ENCODE results near the gene FOXE3.

The FOXE3 gene

DNA sequence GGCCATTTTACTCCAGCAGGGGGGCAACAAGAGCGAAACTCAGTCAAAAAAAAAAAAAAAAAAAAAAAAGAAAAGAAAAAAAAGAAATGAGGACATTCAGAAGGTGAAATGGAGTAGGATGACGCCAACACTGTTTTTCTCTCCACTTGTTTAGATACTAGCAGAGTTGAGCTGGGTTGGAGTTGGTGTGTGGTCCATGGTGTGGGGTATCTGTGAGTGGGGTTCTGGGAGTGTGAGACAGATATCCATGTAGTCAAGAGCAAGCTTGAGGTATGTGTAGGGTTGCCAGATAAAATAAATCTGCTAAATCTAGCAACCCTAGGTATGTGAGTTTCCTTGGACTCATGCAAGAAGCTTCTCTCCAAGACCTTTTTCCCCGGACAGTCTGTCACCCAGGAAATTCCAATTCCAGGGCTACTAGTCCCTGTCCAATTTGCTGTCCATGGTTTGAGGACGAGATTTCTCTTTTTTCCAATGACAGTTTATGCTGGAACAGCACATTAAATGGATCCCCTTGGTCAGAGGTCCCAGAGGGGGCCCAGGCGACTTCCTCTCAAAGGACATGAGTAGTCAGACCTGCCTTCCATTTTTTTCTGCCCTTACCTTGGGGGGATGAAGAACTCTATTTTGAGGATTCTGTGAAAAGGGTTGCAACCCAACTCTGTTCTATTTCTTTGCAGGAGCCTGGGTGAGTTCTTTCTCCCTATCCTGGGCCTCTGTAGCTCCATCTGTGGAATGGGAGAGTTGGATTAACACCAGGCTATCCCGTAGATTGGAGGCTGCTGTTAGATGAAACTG is 19.6 kb downstream of the FOXE3 start:
- no peak for DNase-seq (ENCODE audit: low read depth)

DNA sequence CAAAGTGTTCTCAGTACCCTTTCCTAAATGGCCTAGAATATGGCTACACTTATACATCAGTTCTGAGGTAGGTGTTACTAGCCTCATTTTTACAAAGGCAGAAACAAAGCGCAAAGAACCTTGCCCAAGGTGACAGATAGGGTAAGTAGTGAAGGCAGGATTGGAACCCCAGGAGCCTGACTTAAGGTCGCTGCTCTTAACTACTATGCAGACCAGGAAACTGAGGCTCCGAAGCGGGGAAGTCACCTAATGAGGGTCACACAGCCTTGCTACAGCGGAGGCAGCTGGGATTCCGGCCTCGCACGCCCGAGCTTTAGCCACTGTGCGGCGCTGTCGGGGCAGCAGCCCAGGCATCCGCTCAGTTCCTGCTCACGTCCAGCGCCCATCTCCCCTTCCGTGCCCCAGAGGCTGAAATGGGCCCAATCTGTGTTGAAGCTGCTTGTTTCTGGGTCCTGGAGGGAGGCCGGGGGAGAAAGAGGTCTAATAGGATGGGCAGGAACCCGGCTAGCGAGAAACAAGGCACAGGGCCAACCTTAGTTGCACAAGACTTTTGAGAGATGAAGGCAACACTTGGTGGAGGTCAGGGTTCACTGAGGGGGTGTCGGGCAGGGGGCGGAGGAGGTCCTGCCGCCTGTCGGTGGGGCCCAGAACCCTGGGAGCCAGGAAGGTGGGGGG is 20.4 kb downstream of the FOXE3 start:
- DNase-seq (ENCODE audit: low read depth): peak; percentile 57

DNA sequence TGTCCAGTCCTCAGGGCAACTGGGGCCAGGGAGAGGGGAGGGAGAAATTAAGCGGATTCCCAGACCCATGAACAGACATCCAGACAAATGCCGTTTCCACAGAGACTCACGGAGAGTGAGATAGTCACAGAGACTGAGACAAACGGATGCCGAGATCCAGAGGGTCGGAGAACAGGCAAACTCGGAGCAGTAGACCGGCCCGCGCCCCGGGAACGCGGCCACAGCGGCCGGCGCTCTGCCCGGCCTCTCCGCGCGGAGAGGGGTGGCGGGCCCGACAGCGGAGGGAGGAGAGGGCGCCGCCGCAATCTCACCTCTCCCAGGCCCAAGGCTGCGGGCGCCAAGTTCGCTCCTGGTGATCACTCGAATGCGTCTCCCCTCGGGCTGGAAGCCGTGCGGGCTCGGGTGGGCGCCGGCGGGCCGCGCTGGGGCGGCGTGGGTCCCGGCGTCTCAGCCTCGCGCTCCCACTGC is 20.9 kb downstream of the FOXE3 start:
- DNase-seq (ENCODE audit: low read depth): no peak

DNA sequence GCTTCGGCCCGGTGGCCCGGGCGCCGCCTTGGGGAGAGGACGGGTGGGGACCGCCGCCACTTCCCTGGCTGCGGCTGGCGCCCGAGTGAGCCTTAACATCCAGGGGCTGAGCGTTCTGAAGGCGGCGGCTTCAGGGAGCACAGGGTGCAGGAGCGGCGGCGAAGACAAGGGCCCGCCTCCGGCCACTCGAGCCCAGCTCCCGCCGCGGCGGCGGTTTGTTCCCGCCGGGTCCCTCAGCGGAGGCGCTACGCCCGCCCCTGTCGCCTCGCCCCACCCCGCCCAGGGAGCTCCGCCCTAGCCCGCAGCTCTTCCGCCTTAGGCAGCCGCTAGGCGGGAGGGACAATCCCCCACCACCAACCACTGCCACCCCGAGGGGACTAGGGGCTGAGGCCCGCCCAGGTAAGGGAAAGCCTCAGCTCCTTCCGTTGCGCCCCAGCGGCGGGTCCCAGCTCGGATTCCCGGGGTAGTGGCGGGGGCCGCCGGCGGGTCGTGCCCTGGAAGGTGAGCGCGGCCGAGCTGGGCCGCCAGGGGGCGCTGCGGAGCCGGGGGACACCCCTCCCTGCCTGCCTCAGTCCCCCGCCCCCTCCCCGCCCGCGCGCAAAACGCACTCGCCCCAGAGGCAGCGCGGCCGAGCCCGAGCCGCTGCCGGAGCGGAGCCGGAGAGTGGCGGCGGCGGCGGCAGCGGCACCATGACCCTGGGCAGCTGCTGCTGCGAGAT is 21.5 kb downstream of the FOXE3 start, which contains the start of gene FOXD2:
Gene FOXD2 (plus strand): TSS at position 598 of the 718 bp plus-strand sequence. CDS start 92 bp downstream, at position 690.
- DNase-seq (ENCODE audit: low read depth): peak; percentile 90

DNA sequence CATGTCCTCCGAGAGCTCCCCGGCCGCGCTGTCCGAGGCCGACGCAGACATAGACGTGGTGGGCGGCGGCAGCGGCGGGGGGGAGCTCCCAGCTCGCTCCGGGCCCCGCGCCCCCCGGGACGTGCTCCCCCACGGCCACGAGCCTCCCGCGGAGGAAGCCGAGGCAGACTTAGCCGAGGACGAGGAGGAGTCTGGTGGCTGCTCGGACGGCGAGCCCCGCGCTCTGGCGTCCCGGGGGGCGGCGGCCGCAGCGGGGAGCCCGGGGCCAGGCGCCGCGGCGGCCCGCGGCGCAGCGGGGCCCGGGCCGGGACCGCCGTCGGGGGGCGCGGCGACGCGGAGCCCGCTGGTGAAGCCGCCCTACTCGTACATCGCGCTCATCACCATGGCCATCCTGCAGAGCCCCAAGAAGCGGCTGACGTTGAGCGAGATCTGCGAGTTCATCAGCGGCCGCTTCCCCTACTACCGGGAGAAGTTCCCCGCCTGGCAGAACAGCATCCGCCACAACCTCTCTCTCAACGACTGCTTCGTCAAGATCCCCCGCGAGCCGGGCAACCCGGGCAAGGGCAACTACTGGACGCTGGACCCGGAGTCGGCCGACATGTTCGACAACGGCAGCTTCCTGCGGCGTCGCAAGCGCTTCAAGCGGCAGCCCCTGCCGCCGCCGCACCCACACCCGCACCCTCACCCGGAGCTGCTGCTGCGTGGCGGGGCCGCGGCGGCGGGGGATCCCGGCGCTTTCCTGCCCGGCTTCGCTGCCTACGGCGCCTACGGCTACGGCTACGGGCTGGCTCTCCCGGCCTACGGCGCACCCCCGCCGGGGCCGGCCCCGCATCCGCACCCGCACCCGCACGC is 22.3 kb downstream of the FOXE3 start:
- no peak for DNase-seq (ENCODE audit: low read depth)

DNA sequence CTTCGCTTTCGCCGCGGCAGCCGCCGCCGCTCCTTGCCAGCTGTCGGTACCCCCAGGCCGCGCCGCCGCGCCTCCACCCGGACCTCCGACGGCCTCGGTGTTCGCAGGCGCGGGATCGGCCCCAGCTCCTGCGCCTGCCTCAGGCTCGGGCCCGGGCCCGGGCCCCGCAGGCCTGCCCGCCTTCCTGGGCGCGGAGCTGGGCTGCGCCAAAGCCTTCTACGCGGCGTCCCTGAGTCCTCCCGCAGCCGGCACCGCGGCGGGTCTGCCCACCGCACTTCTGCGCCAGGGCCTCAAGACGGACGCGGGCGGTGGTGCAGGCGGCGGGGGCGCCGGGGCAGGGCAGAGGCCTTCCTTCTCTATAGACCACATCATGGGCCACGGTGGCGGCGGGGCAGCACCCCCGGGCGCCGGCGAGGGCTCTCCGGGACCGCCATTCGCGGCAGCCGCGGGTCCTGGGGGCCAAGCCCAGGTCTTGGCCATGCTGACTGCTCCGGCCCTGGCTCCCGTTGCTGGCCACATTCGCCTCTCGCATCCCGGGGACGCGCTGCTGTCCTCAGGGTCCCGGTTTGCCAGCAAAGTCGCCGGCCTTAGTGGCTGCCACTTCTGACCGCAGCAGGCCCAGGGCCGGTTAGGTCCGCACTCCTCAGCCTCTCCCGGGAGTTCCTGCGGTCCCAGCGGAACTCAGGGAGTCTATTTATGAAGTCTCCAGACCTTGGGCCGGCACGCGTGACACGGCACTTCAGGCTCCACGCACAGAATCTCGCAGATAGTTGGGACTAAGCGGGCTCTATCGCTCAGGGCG is 23.1 kb downstream of the FOXE3 start:
- no peak for DNase-seq (ENCODE audit: low read depth)

DNA sequence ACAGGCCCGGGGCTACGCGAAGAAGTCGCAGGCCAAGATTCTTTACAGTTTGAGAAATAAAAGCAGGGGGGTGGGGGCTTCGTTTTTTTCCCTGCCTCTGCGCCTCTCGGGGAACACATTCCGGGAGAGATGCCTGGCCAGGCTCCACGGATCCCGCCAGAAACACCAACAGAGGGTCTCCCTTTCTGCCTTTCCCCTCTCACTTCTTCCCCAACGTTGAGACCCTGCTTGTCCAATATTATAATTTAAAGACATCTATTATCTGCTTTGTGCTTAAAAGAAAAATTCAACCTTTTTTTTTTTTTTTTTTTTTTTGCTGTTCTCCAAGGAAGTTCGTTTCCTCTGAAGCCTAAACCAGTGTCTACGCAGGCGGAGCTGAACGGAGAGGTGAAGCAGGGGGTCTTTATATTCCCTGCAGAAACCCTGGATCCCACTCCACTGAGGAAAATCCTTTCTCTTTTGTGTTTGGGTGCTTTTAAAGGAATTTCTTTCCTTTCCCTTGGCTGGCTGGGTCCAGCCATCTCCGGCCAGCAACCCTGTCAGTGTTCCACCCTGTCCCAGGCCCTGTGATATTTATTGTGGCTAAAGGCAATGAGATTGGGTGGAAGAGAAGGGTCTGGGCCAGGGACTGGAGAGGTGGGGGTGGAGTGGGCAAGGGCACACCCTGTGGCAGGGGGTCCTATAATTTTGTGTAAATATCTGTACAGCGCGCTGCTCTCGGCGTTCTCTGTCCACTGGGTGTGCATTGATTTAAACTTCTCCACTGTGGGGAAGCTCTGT is 23.9 kb downstream of the FOXE3 start:
- DNase-seq (ENCODE audit: low read depth): no peak

DNA sequence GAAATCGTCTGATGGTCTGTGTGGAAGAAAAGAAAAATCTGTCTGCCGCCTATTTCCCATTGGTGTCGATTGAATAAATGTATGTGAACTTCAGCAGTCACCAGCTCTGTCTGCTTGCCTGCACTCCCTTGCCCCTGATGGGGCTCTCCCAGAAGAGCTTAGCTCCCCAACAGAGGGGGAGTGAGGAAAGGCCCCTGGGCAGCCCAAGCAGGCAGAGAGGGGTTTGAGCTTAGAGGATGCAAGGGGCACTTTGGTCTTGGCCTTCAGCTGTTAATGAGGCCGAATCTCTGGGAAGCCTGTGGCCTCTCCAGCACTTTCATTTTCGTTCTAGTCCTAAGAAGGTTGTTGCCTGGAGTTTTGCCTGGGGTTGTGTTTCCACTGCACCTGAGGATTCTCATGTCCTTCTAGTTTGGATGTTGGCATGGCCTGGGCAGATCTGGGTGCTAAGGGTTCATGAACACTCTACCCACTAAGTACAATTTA is 24.6 kb downstream of the FOXE3 start:
- DNase-seq (ENCODE audit: low read depth): no peak

DNA sequence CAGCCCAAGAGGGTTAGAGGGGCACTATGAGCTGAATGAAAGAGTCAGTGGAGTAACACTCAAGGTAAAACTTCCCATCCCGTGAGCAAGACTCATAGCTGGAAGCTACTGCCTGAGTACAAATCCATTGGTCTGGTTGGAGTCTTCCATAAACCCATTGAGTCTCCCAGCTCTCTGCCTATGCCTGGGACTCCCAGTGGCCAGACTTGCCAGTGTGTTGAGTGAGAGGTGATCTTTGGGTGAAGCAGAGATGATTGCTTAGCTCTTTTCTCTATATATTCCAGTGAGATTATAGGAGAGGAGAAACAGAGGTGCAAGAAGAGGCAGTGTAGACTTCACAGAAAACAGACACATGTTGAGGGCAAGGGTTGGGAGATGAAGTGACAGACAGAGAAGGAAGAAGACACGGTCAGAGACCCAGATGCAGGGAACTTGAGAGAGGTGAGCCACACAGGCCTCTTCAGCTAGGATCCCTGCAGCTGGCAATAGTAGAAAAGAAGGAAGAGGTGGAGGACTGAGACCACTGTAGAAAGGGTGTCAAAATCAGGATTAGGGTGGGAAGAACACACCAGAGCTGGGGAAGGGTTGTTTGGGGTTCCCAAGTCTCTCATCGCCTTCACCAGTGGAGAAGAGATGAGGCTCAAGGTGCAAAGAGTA is 25.5 kb downstream of the FOXE3 start:
- no peak for DNase-seq (ENCODE audit: low read depth)

DNA sequence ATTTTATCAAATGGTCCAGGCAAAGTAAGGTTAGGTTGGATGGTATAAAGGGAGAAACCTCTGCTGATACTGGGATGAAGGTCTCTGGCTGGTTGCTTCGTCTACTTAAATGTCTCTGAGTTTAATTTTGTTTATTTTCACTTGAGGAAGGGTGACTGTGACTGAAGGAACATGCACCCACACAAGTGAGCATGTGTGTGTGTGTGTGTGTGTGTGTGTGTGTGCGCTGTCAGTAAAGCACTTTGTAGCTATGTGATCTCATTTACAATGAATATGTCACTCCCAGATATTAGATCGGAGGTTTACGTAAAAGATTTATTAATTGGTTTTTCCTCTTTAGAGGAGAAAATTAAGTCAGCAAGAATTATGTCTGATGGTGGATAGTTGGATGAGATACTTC is 26.1 kb downstream of the FOXE3 start:
- no peak for DNase-seq (ENCODE audit: low read depth)

DNA sequence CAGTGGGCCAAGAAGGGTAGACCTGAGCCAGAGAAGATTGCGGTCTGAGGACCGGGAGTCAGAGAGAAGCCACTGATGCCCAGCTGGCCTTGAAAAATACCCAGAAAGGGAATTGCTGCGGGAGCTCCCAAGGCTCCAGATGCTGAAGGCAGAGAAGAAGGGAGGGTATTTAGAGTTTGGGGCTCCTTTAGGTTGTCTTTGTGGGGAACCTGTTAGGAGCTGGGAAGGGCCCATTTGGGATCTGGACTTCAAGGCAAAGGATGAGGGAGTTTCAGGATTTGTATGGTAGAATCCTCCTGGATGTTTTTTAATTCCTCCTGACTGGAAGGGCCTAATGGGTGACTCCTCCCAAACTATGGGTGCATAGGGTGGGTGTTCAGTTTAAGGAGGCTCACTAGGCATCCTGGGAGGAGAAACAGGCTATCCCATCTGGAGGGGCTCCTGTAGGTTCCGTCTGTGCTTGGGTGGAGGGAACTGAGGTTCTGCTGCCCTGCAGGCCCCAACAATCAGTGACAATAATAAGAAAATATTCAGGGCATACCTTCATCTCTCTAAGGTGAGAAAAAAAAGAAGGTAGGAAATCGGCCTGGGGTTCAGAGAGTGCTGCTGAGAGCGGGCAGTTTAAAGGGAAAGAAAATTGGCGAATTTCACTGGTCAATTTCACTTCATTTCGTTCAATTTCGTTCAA is 26.9 kb downstream of the FOXE3 start:
- no peak for DNase-seq (ENCODE audit: low read depth)

DNA sequence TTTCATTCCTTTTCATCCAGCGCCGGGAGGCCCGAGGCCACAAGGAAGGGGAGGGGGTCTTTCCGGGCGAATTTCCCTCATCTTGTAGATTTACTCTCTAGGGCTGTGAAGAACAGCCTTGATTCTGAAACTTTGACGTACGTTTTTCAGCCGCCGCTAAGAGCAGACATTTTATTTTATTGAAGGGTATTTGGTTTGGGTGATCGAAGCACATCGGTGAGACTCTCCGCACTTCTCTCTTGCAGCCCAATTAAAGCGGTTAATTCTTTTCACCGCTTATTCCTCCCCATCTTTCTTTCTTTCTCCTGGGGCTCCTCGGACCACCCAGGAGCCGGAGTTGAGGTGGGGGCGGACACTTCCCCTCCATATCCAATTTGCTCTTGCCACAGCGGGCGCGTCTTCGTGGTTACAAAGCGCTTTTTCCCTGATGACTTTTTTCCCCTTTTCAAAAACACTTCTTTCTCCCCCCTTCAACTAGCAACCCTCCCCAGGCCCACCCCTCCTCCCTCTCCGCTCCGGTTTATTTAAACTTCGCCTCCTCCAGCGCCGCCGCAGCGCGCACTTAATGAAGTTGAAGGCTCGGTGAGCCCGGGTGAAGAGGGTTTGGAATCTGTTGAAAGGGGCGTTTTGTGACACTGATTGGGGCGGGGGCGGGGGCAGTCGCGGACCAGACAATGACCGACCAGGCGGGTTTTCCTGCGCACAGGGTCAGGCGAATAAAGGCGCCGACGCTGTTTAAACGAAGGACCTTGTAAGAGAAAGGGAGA is 27.6 kb downstream of the FOXE3 start:
- no peak for DNase-seq (ENCODE audit: low read depth)

DNA sequence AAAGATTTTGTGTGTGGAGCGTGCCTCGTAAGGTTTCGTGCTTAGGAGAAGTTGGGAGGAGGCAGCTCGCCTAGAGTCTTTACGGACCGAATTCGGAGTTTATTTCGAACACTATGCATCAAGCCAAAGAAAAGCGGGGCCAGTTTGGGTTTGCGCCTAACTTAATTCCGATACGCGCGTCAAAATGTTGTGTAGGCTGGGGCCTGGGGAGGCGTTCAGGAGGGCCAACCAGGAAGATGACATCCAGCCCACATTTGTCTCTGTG is 28.1 kb downstream of the FOXE3 start:
- DNase-seq (ENCODE audit: low read depth): no peak

DNA sequence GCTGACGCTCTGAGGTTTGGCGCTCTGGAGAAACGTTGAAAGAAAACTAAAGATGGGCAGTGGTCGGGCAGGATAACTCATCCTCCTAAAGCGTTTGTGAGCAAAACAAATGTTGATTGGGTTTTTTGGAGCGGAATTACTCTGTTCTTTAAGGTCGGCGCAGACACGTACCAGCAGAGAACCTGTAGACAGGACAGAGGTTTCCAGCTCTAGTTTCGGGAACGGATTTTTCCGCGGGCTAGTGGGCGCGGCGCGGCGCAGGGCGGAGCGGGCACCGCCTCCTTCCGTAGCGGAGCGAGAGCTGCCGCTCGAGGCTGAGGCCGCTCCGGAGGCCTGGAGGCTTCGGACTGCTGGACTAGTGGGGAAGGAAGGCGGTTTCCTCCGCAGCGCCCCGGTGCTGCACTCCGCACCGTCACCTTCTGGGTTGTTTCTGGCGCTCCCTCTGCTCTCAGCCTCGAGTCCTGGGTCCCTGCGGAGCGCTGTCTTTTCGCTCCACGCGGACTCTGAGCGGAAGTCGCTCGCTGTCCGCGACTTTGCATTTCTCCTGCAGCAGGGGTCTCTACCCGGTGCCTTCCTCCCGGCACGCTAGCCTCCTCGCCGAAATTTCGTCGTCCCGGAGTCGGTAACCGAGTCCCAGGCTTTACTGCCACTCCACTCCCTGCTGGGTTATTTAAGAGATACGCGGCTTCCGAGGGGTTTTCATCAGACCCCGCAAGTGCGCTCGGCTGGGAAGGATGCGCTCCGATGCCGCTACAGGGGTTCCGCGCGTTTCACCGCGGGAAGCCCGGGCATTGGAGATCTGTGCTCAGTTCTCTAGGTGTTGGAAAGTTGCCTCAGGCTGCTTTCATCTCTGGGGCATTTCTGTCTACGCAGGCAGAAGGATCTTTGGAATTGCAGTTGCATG is 28.7 kb downstream of the FOXE3 start:
- DNase-seq (ENCODE audit: low read depth): no peak

DNA sequence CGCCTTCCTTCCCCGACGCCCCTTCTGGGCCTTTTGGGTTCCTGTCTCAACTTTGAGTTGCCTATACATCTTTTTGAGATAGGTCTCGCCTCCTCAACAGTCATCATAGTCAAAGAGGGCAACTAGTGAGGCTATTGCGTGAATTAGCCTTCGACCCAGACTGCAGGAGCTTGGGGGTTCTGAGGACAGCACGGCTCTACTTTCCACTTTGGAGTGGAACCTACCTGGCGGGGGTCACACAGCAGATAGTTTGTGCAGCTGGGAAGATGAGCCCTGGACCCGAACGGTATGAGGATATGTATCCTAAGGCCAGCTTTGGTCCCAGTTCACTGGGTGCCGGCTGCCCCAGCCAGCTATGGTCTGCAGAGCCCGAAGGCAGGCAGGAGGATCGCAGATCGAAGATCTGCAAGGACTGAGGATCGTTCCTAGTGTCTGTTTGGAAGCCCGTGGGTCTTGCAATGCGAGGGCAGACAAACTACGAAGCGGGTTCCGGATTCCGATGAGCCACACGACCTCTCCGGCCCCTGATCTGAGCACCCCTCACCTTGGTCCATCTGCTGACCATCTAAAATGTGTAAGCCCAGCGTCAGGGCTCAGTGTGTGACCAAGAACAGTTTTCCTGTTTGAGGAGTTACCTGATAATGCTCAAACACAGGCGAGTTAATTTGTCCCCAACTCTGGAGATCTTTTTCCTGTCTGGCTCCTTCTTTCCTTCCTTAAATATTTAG is 29.9 kb downstream of the FOXE3 start:
- no peak for DNase-seq (ENCODE audit: low read depth)

DNA sequence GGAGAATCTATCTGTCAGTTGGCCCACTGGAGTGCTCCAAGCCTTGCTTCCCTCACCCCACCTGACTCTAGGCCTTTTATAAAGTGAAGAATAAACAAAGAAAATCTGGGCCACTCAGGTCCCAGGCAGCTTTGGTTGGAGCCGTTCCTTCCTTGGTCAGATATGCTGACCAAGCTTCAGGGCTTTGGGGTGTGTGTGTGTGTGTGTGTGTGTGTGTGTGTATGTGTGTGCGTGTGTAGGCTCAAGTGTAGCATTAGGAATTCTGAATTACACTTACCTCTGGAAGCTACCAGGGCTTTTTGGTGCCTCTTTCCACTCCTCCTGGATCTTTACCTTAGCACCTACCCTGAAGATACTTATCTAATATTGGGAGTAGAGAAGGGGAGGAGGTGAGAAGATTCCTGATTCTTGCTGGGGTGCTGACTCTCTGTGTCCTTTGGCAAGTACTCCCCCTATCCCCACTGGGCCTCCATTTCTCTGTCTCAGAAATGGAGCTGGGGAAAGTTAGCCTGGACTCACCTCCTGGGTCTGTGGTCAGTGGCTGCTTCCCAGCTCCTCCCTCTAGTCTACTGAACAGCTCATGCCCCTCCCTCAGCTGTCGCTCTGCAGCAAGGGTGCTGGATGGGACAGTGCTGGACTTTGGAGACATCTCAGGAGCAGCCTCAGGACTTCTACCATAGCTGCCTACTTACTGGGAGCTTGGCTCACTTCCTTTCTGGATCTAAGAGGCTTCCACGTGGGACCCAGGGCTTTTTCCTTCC is 32.6 kb downstream of the FOXE3 start:
- no peak for DNase-seq (ENCODE audit: low read depth)

Data from stimulated activated CD8-positive, alpha-beta memory T cell treated with anti-CD3 and anti-CD28 coated beads, Interleukin-12 subunit alpha, Interleukin-12 subunit beta, amount 100 ng/mL, for 4 hours (primary cell).